Amniotic epithelial cell (primary cell): ENCODE data around the gene LCN1.

Experiments
- DNase-seq: peaks from one replicate; pipeline ENCODE4 v3.0.0-alpha.2; 2010; ENCODE audit warnings: low read depth

LCN1 gene

DNA sequence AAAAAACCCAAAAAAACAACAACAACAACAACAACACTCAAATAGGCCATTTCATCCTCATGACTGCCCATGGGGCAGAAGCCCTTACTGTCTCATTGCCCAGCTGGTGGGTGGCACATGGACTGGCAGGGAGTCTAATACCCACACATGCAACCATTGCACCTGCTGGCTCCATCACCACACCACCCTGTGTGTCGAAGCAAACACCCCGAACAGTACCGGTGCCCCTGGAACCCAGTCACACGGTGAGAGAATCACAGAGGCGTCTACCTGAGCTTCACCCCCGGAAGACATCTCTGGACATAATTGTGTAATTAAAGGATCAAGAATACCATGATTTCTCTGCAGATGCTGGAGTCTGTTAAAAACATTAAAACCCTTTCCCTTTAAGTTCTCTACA is 46.8 kb downstream of the LCN1 start:
- no peak for DNase-seq

DNA sequence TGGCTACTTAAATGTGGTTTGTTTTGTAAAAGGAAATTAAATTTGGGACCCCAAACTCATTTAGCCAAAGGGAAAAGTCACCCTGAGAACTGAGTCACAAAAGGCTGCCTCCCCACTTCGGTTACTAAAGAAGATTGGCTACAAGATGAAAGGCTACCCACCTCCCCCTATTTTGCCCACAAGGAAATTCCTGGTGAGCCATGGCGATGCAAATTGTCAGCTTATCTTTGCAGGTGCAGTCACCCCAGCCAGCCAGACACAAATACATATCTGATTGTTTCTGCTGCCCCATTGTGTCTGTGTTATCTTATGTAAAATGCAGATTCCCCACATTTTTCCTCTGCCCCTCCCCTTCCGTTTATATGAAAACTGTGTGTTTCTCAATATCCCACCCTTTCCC is 49.2 kb downstream of the LCN1 start:
- no peak for DNase-seq

DNA sequence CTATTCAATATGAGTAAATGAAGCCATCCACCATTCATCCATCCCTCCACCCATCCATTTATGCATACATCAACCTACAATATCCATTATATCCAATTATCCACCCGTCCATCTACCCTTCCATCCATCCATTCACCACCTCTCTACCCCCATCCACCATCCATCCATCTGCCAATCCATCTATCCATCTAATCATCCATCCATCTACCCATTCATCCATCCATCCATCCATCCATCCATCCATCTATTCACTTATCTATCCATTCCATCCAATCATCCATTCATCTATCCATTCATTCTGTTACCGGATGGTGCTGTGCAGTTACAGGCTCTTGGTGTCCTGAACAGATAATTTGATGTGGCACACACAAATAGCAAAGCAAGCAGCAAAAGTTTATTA is 51.0 kb downstream of the LCN1 start:
- no peak for DNase-seq

DNA sequence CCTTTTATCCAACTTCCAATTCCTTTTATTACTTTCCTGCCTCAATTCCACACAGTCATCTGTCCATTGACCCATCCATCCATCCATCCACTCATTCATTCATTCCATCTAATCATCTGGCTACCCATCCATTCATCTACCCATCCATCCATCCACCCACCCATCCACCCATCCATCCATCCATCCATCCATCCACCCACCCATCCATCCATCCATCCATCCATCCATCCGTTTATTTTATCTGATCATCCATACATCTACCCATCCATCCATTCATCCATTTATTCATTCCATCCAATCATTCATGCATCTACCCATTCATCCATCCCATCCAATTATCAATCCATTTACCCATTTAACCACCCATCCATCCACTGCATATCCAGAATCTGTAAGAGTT is 51.9 kb downstream of the LCN1 start:
- DNase-seq, result no peak

DNA sequence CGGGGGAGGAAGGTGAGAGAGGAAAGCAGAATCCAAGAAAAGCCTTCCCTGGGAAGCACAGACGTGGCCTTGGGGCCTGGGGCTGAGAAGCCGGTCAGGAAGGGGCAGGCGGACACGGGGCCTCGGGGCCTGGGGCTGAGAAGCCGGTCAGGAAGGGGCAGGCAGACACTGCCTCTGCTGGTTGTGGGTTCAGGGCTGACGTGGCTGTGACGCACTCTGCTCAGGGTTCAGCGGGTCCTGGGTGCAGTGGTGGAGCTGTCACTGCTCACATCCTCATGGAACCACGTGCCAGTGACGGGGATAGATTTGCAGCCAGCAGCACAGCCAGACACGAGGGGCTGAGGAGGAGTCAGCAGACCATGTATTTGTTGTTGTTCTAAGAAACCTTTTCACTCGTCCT is 53.1 kb downstream of the LCN1 start:
- DNase-seq, result no peak

DNA sequence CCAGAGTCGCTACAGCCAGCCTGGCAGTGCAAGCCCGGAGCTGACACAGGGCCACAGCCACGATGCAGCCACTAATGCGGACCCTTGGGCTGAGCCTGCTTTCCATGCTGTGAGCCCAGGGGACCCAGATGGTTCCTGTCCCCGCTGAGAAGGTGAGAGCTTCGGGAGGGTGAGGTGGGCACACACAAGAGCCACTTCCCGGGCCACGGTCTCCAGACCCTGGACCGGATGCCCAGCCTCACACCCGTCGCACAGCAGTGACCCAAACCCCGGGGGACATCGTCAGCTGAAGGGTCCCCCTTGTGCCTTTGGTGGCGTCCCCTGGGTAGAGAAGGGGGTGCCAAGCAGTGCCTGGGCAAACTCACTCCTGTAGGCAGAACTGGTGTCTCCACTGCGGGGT is 53.7 kb downstream of the LCN1 start:
- DNase-seq, result no peak
